Activated naive CD4-positive, alpha-beta T cell treated with anti-CD3 and anti-CD28 coated beads, Interleukin-2, amount 10 ng/mL, durations not matched to agents 7 days and 5 days (primary cell): ENCODE measurements around the gene TEX2.
"Not testable (repeated sequence)": the region's sequence is repeated elsewhere in the genome, so short reads cannot be mapped to it uniquely, and the experiment has no call there.

Experiments
- CTCF ChIA-PET: fragments of 350-600 bp; sonication (Branson Sonifier 250); formaldehyde crosslinking; loops from one replicate; lab custom pipeline; 2021; ENCODE audit warnings: antibody characterized with exemption; lab: Charles Lee
- DNase-seq: peaks from one replicate; pipeline ENCODE4 v3.0.0-alpha.2; 2020
- H3K27ac Mint-ChIP-seq: one replicate; pipeline ENCODE4 v1.8.0; 2021; ENCODE audit warnings: mild to moderate bottlenecking, moderate library complexity, mixed read lengths
- H3K27me3 Mint-ChIP-seq: one replicate; pipeline ENCODE4 v1.8.0; 2021; ENCODE audit warnings: mild to moderate bottlenecking, mixed read lengths
- H3K36me3 Mint-ChIP-seq: one replicate; pipeline ENCODE4 v1.8.0; 2021; ENCODE audit warnings: mixed read lengths
- H3K4me1 Mint-ChIP-seq: one replicate; pipeline ENCODE4 v1.8.0; 2021; ENCODE audit warnings: mixed read lengths
- H3K4me3 Mint-ChIP-seq: one replicate; pipeline ENCODE4 v1.8.0; 2021; ENCODE audit warnings: mild to moderate bottlenecking, moderate library complexity, mixed read lengths
- H3K9me3 Mint-ChIP-seq: one replicate; pipeline ENCODE4 v1.8.0; 2021; ENCODE audit warnings: mixed read lengths

The TEX2 gene

DNA sequence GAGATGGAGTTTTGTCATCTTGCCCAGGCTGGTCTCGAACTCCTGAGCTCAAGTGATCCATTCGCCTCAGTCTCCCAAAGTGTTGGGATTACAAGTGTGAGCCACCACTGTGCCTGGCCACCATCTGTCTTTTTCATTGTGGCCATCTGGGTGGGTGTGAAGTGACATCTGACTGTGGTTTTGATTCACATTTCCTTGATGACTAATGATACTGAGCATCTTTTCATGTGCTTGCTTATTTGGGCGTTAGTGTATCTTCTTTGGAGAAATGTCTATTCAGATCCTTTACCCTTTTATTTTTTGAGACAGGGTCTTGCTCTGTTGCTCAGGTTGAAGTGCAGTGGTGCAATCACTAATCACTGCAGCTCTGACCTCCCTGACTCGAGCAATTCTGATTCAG, 79.2 kb downstream of the TEX2 start:
- CTCF ChIA-PET = no interaction called here
- Mint-ChIP-seq H3K4me1 (peaks cover 14% of the 10 kb centered on the region), H3K36me3 (peaks cover 9% of the 10 kb centered on the region), H3K27me3 (no peaks in the 10 kb centered on the region), H3K4me3 (no peak overlapping the region), H3K9me3 (peaks cover 5% of the 10 kb centered on the region), H3K27ac (no peak overlapping the region)
- no peak for DNase-seq

DNA sequence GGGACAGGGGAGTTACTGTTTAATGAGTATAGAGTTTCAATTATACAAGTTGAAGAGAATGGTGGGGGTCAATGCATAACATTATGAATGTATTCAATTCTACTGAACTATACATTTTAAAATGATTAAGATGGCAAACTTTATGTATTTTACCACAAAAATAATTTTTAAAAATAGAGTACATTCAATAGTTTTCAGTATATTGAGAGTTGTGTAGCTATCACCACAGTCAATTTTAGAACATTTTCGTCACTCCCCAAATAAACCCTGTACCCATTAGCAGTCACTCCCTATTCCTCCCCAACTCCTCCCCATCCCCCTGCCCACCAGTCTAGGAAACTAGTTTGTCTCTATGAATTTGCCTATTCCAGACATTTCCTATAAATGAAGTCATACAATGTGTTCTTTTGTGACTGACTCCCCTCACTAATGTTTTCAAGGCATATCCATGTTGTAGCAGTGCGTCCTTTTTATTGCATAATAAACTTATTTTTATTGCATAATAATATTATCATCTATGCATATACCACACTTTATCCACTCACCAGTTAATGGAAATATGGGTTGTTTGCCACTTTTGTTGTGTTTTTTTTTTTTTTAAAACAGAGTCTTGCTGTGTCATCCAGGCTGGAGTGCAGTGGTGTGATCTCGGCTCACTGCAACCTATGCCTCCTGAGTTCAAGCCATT, 80.6 kb downstream of the TEX2 start:
- Mint-ChIP-seq H3K27me3 (no peaks in the 10 kb centered on the region), H3K4me3 (no peak overlapping the region), H3K4me1 (peaks cover 14% of the 10 kb centered on the region), H3K9me3 (peaks cover 5% of the 10 kb centered on the region), H3K27ac (no peak overlapping the region), H3K36me3 (peaks cover 8% of the 10 kb centered on the region)
- CTCF ChIA-PET = no interaction called here
- DNase-seq = no peak

DNA sequence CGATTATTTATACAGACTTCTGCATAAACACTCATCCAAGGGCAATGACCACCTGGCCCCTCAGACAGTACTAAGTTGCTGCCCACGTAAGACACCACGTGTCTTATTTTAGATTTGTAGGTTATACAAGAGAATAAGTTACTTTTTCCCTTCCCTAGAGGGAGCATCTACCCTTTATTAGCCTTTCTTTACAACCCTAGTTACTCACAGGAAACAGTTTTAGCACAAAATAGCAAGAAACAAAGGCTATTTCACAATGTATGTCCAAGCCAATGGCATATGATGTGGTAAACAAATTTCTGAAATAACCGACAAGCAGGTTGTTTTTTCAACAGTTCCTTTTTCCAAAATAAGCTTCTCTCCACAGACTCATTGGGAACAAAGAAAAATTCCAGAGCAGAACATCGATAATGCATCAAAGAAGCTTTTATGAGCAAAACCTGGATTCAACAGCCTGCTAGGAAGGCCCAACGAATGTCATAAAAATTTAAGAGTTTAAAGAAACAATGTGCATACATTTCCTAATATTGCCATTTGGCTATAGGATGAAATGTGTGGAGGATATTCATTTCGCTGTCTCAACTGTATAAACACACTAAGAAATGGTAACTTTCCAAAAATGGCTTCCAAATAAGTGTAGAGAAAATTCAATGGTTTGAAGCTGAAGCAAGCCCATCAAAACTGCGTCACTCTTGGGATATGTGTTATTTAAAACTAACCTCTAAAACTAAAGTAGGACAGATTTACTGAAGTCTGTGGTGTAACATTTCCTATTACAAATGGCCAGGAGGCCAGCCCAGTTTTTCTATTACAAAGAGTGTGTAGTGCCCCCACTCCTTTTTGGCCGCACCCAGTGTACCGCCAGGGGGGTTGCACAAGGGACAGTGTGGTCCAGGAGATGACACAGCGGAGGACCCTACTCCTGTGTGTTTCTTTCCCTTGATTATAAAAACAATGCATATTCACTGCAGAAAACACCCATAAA, 82.7 kb downstream of the TEX2 start:
- DNase-seq = no peak
- H3K4me1 Mint-ChIP-seq = peaks cover 14% of the 10 kb centered on the region
- H3K36me3 Mint-ChIP-seq = peaks cover 8% of the 10 kb centered on the region
- H3K27me3 Mint-ChIP-seq = no peaks in the 10 kb centered on the region
- no peak overlapping the region for H3K27ac Mint-ChIP-seq
- CTCF ChIA-PET = no interaction called here
- H3K9me3 Mint-ChIP-seq = peaks cover 5% of the 10 kb centered on the region
- no peak overlapping the region for H3K4me3 Mint-ChIP-seq

DNA sequence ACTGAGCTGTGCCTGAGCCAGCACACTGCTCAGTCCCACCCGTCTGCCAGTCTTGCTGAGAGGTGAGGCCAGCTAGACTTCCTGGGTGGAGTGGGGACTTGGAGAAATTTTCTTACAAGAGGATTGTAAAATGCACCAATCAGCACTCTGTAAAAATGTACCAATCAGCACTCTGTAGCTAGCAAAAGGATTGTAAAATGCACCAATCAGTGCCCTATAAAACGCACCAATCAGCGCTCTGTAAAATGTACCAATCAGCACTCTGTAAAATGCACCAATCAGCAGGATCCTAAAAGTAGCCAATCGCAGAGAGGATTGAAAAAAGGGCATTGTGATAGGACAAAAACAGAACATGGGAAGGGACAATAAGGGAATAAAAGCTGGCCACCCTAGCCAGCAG, 84.0 kb downstream of the TEX2 start:
- H3K9me3 Mint-ChIP-seq, H3K27me3 Mint-ChIP-seq, H3K4me3 Mint-ChIP-seq, DNase-seq, H3K4me1 Mint-ChIP-seq, H3K27ac Mint-ChIP-seq, H3K36me3 Mint-ChIP-seq: not testable (repeated sequence)
- CTCF ChIA-PET = interaction anchor here (1.2 kb wide), 1 partner anchor 12 kb away, joined by 3 read pairs; no protein-coding TSS in a partner anchor

DNA sequence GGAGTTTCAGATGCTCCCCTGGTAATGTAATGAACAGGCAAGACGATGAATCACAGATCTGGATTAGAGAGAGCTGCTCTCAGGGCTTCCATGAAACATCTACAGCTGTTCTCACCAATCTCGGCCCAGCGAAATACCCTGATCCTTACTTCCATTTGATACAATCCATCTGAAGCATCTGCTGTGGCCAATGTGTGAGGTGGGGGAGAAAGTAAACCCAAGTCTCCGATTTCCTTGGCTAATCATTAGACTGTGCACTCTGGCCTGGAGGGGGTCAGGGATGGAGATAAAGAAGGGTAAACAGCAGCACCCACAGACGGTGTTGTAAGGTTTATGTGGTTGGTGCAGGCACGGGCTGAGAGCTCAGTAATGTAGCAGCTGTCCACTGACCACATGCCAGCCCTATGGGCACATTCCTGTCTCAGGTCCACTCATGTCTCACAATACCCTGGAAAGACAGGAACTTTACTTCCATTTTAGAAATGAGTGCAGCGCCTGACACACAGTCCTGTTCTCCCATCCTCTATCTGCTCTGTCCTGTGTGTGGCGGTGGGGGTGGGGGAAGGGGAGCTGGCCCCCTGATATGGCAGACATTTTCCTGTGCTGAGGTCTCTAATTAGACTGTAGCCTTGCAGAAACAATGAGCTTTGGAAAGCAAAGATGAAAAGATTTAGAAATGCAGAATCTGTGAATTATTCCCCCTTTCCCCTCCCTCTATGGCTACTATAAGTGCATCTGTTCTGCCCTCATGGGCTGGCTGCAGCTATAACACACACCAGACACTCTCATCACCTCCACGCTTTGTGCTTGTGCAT, 84.8 kb downstream of the TEX2 start:
- H3K36me3 Mint-ChIP-seq = peaks cover 8% of the 10 kb centered on the region
- H3K27ac Mint-ChIP-seq = no peak overlapping the region
- CTCF ChIA-PET = interaction anchor here (1.2 kb wide), 1 partner anchor 13 kb away, joined by 3 read pairs; no protein-coding TSS in a partner anchor

DNA sequence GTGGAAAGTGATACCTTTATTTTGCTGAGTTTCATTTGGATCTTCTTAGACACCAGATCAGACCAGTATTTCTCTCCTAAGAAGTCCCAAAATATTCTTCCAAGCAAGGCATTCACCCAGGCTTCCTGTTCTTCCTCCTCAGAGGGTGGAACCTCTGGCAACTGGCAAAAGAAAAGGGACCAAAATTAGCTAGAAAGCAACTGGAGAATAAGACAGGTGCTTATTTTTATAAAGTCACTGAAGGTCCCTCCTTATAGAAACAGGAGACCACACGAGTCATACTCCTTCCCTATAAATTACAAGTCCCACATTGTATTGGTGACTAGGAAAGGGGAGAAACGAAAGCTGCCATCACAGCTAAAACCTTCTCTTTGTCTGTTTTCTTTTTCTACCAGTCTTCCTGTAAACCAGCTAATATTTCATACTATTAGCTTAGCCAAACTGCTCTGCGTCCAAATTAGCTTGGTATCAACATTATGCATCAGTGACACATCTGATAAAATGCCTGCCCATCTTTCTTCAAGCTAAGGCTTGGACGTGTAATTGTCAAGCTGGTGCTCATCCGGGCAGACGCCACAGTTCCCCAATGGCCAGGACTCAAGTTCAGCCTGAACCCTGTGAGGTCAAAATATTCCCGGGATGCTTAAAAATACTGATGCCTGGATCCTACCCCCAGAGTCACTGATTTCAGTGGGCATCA, 85.6 kb downstream of the TEX2 start:
- no peak for DNase-seq
- Mint-ChIP-seq H3K27me3 (no peaks in the 10 kb centered on the region), H3K4me3 (no peak overlapping the region), H3K27ac (no peak overlapping the region), H3K36me3 (peaks cover 10% of the 10 kb centered on the region), H3K4me1 (no peaks in the 10 kb centered on the region), H3K9me3 (peaks cover 5% of the 10 kb centered on the region)
- CTCF ChIA-PET = no interaction called here

More for the DNA sequence above, 84.8 kb downstream of the TEX2 start:
- Mint-ChIP-seq H3K4me1 (no peaks in the 10 kb centered on the region), H3K4me3 (no peak overlapping the region), H3K9me3 (peaks cover 5% of the 10 kb centered on the region), H3K27me3 (no peaks in the 10 kb centered on the region)
- DNase-seq = no peak

DNA sequence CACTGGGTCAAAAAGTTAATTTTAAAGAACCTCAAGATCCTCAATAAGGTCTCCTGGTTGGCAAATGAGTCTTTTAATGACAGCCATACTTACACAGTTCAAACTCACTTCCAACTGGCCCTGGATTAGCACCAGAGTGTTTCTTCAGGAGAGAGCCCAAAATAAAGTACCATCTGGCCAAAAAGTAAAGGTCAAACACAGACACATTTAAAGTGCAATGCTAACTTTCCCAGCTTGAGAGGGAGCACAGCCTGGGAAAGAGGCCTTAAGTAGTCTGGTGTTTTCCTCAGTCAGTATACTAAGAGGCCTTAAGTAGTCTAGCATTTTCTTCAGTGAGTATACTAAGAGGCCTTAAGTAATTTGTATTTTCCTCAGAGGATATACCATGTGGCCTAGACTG, 86.5 kb downstream of the TEX2 start:
- CTCF ChIA-PET = no interaction called here
- H3K27ac Mint-ChIP-seq = no peak overlapping the region

DNA sequence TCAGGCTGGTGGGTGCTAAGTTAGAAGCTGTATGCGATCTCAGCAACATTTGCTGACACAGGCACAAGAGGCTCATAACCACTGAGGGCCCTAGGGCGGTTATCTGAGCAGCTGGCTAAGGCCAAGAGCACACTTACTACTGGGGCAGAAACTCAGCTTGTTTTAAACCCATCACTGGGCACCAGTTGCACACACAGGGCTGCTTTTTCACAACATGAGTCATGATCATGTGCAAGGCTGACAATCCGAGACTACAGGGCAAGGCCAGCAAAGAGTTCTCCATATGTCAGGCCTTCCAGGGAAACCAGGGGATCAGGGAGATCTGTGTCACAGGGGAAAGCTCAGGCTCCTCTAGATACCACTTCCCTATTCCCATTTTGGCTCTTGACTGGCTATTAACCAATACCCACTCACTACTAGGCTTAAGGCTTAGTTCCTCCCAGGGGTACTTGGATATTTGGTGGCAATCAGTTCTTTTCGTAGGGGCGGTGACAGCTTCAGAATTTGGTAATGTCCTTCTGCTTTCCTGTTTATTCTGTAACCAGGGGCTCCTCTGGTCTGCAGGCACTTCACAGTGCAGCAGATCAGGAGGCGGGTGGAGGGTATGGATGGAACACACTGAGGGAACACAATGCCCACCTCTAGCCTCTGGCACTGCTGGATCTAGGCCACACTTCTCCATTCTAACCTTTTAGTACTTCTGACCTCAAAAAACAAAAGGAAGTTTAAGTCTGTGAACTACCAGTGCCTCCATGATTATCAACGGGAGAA, 88.2 kb downstream of the TEX2 start:
- peaks cover 5% of the 10 kb centered on the region for H3K9me3 Mint-ChIP-seq
- DNase-seq = no peak
- peaks cover 15% of the 10 kb centered on the region for H3K36me3 Mint-ChIP-seq
- peak overlapping the region; percentile 43 for H3K27ac Mint-ChIP-seq
- CTCF ChIA-PET = no interaction called here
- no peak overlapping the region for H3K4me3 Mint-ChIP-seq
- H3K27me3 Mint-ChIP-seq = no peaks in the 10 kb centered on the region
- H3K4me1 Mint-ChIP-seq = no peaks in the 10 kb centered on the region

More for the DNA sequence above, 86.5 kb downstream of the TEX2 start:
- Mint-ChIP-seq H3K9me3 (peaks cover 5% of the 10 kb centered on the region), H3K4me1 (no peaks in the 10 kb centered on the region), H3K4me3 (no peak overlapping the region), H3K27me3 (no peaks in the 10 kb centered on the region), H3K36me3 (peaks cover 13% of the 10 kb centered on the region)
- DNase-seq = no peak

DNA sequence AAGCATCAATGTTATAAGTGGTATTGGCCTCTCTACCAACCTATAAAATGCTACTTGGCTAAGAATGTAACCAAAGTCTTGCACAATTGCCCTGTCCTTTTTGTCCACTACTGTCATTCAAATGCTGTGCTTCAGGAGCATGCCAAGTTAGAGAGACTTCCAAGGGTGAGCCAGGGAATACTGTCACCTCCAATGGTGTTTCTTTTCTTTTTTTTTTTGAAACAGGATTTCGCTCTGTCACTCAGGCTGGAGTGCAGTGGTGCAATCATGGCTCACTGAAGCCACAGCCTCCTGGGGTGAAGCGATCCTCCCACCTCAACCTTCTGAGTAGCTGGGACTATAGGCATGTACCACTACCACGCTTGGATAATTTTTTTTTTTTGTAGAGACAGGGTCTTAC, 89.4 kb downstream of the TEX2 start:
- Mint-ChIP-seq H3K4me1 (no peaks in the 10 kb centered on the region), H3K36me3 (peaks cover 12% of the 10 kb centered on the region), H3K9me3 (no peaks in the 10 kb centered on the region), H3K27ac (no peak overlapping the region), H3K4me3 (no peak overlapping the region), H3K27me3 (no peaks in the 10 kb centered on the region)
- CTCF ChIA-PET = no interaction called here
- DNase-seq = no peak

DNA sequence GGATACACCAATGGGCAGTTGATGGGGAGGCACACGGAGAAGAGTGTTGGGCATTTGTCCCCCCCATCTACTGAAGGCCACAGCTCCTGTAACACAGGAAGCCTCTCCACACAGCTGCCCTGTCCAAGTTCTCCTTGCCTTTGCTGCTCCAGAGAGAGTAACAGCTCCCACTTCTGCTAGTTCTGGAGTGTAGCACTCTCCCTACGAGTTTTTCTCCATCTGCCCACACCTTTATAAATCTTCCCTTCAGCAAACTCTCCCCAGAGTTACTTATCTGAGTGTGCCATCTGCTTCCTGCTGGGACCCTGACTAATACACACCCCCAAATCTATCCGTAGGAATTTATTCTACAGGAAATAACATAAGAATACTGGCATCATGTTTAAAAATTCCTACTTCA, 90.5 kb downstream of the TEX2 start:
- Mint-ChIP-seq H3K27me3 (no peaks in the 10 kb centered on the region), H3K36me3 (peaks cover 12% of the 10 kb centered on the region), H3K4me1 (no peaks in the 10 kb centered on the region), H3K27ac (no peak overlapping the region), H3K4me3 (no peak overlapping the region), H3K9me3 (no peaks in the 10 kb centered on the region)
- CTCF ChIA-PET = no interaction called here
- no peak for DNase-seq

DNA sequence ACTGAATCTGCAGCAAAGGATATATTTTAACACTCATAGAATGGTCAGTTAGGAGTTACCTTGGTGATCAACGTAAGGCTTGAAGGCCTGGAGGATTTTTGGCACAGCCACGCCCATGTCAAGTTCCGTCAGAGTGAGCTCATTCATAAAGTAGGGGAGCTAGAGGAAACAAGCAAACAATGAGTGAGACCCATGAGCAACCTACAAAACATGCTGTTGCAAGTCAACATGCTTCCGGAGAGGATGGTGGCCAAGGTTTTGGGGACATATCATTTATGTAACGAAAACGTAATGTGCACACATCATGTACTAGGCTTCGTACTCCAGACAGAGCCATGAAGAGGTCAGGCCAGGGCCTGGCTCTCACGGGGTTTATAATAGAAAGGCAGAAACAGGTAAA, 92.0 kb downstream of the TEX2 start:
- Mint-ChIP-seq H3K4me1 (no peaks in the 10 kb centered on the region), H3K36me3 (peaks cover 10% of the 10 kb centered on the region), H3K9me3 (no peaks in the 10 kb centered on the region), H3K27me3 (no peaks in the 10 kb centered on the region), H3K27ac (no peak overlapping the region), H3K4me3 (no peak overlapping the region)
- DNase-seq = no peak
- CTCF ChIA-PET = no interaction called here

DNA sequence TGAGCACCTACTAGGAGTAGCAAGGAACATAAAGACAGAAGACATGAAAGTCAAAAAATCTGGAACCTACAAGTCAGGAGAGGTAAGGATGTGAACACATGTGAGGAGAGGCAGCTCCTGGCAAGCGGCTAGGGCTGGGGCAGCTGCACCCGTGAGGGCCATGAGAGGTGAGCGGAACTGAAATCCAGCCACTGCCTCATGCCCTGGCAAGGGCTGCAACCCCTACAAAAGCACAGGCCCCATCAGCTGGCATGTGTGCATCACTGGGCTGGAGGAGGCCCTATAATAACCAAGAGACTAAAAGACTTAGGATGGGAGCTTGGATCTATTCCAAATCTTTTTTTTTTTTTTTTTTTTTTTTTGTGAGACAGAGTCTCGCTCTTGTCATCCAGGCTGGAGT, 92.8 kb downstream of the TEX2 start:
- Mint-ChIP-seq H3K36me3 (peaks cover 10% of the 10 kb centered on the region), H3K4me1 (no peaks in the 10 kb centered on the region), H3K27me3 (no peaks in the 10 kb centered on the region), H3K4me3 (no peak overlapping the region), H3K9me3 (no peaks in the 10 kb centered on the region), H3K27ac (no peak overlapping the region)
- DNase-seq = no peak
- CTCF ChIA-PET = no interaction called here

DNA sequence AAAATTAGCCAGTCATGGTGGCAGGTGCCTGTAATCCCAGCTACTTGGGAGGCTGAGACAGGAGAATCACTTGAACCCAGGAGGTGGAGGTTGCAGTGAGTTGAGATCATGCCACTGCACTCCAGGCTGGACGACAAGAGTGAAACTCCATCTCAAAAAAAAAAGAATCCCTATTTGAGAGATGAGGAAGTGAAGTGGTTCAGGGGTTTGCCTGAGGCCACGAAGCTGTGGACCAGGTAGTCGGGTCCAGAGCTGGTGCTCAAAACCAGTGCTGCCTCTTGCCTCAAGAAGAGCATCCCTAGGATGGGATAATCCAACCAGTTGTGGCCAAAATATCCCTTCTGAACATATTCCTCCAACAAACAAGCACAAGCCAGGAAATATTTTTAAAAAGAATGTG, 95.4 kb downstream of the TEX2 start:
- H3K36me3 Mint-ChIP-seq, DNase-seq, H3K27me3 Mint-ChIP-seq, H3K4me1 Mint-ChIP-seq, H3K4me3 Mint-ChIP-seq, H3K27ac Mint-ChIP-seq, H3K9me3 Mint-ChIP-seq: not testable (repeated sequence)
- CTCF ChIA-PET = interaction anchor here (1.3 kb wide), 1 partner anchor 123 kb away, joined by 4 read pairs; no protein-coding TSS in a partner anchor
